Calu3 (cell line): ENCODE data around the gene RER1. TPM values are rescaled to one million over a fixed set of nuclear protein-coding genes. Genes with fewer than 3 reads are reported as not detected.

Source experiments
- BruUV-seq: library from RNA; stranded (reverse); fragments of 400-500 nt; replicated peaks from 2 replicates; lab custom pipeline; 2021; lab: Mats Ljungman, UMichigan
- CTCF ChIA-PET: fragments of 300-600 bp; sonication (Branson Sonifier 250); formaldehyde crosslinking; loops from one replicate; lab custom pipeline; 2022; ENCODE audit warnings: antibody characterized with exemption; lab: Charles Lee
- DNase-seq: peaks from one replicate; pipeline ENCODE4 v3.0.0; 2022
- H3K27ac Mint-ChIP-seq: one replicate; pipeline ENCODE4 v1.8.0; 2022; ENCODE audit warnings: mixed read lengths; ENCODE audit not compliant: unreplicated experiment
- H3K27me3 Mint-ChIP-seq: one replicate; pipeline ENCODE4 v1.8.0; 2022; ENCODE audit warnings: mixed read lengths; ENCODE audit not compliant: unreplicated experiment
- H3K36me3 Mint-ChIP-seq: one replicate; pipeline ENCODE4 v1.8.0; 2022; ENCODE audit warnings: mild to moderate bottlenecking, moderate library complexity, mixed read lengths; ENCODE audit not compliant: insufficient read depth, unreplicated experiment
- H3K4me1 Mint-ChIP-seq: one replicate; pipeline ENCODE4 v1.8.0; 2022; ENCODE audit warnings: mild to moderate bottlenecking, low read depth, mixed read lengths; ENCODE audit not compliant: unreplicated experiment
- H3K4me3 Mint-ChIP-seq: one replicate; pipeline ENCODE4 v1.8.0; 2022; ENCODE audit warnings: mild to moderate bottlenecking, low read depth, moderate library complexity, mixed read lengths; ENCODE audit not compliant: unreplicated experiment
- H3K9me3 Mint-ChIP-seq: one replicate; pipeline ENCODE4 v1.8.0; 2022; ENCODE audit warnings: low read depth, mixed read lengths; ENCODE audit not compliant: unreplicated experiment
- intact Hi-C: fragments of 100-400 bp; cut with micrococcal nuclease; formaldehyde crosslinking; loops from one replicate; pipeline ENCODE4 v1.10.0; 2022; ENCODE audit not compliant: unreplicated experiment
- total RNA-seq: library from RNA; stranded (reverse); gene quantifications from 2 replicates; pipeline ENCODE4 v1.2.3, GENCODE V29; 2022
- TF ChIP-seq, protein P1 (sequence below): fragments of 200-600 bp; IDR thresholded peaks from one replicate; pipeline ENCODE4 v1.8.0; 2022; ENCODE audit warnings: antibody characterized with exemption; ENCODE audit not compliant: unreplicated experiment

RER1 gene
- total RNA-seq, 1 experiment from 2014 or later = 118 TPM

DNA sequence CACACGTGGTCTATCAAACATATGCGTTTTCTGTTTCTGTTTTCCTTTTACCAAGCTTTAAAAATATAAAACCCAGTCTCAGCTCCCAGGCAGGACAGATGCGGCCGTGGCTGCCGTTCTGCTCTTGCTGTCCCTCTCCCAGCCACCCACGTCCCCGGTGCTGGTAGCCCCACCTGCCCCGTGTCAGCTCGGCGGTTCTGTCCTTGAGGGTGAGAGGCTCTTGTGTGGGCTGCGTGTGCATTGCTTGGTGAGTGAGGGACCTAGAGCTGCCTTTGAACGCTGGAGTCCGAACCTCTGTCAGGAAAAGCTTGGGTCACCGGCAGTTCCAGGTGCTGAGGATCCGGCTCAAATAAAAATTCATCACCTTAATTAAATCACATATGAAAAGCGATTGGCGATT is 4.4 kb downstream of the RER1 start:
- BruUV-seq = no TSS peak
- Mint-ChIP-seq H3K9me3 (no peaks in the 10 kb centered on the region), H3K4me1 (peaks cover 21% of the 10 kb centered on the region), H3K27me3 (no peaks in the 10 kb centered on the region), H3K4me3 (no peak overlapping the region), H3K27ac (no peak overlapping the region), H3K36me3 (peaks cover 49% of the 10 kb centered on the region)
- intact Hi-C loops = no loop called here
- no peak for DNase-seq
- TF ChIP-seq, protein P1, sequence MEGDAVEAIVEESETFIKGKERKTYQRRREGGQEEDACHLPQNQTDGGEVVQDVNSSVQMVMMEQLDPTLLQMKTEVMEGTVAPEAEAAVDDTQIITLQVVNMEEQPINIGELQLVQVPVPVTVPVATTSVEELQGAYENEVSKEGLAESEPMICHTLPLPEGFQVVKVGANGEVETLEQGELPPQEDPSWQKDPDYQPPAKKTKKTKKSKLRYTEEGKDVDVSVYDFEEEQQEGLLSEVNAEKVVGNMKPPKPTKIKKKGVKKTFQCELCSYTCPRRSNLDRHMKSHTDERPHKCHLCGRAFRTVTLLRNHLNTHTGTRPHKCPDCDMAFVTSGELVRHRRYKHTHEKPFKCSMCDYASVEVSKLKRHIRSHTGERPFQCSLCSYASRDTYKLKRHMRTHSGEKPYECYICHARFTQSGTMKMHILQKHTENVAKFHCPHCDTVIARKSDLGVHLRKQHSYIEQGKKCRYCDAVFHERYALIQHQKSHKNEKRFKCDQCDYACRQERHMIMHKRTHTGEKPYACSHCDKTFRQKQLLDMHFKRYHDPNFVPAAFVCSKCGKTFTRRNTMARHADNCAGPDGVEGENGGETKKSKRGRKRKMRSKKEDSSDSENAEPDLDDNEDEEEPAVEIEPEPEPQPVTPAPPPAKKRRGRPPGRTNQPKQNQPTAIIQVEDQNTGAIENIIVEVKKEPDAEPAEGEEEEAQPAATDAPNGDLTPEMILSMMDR = no peak
- CTCF ChIA-PET = no interaction called here

DNA sequence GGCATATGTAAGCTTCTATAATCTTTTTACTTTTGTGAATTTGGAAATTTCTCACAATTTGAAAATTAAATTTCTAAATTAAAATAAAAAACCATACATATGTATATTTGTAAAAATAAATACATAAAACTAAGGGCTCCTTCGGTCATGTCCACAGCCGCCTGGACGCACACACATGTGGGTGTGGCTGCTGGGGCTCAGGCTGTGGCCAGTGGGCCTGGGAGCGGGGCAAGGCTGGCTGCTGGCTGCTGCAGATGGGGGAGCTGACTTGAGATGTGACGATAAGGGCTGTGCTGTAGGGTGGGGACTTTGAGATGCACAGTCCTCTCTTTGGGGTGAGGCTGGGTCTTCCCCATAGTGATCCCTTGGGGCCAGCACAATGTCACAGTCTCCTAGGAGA is 4.8 kb downstream of the RER1 start:
- peaks cover 21% of the 10 kb centered on the region for H3K4me1 Mint-ChIP-seq
- CTCF ChIA-PET = no interaction called here
- no peak for DNase-seq
- BruUV-seq = no TSS peak
- intact Hi-C loops = no loop called here
- peaks cover 46% of the 10 kb centered on the region for H3K36me3 Mint-ChIP-seq
- H3K27ac Mint-ChIP-seq = no peak overlapping the region
- no peak overlapping the region for H3K4me3 Mint-ChIP-seq
- H3K27me3 Mint-ChIP-seq = no peaks in the 10 kb centered on the region
- TF ChIP-seq, protein P1 = no peak
- no peaks in the 10 kb centered on the region for H3K9me3 Mint-ChIP-seq

DNA sequence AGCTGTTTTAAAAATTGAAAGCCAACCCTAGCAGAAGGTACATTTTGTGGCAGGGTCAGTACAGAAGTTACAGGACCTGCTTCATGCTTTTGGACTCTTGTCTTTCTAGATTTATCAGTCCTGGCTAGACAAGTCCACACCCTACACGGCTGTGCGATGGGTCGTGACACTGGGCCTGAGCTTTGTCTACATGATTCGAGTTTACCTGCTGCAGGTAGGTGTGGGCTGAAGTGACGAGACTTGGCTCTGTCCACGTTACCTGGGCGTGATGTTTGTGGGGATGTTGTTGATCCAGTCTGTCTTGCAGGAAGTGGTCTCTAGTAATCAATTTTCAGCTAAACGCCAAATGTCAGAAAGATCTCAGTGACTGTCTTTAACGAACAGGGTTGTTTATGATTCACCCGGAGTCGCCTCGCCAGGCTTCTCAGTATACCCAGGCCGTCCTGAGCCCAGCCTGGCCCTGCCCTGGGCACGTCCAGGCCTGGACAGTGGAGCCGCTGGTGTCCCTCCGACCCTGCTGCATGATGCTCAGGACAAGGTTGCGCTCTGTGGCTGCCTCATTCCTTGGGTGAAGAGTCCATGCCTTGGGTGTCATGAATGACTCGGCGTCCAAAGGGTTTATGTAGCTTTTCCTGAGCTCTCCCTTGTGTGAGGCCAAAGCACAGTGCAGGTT is 5.5 kb downstream of the RER1 start:
- no peak for DNase-seq
- H3K27ac Mint-ChIP-seq = no peak overlapping the region
- intact Hi-C loops = no loop called here
- no peaks in the 10 kb centered on the region for H3K9me3 Mint-ChIP-seq
- peaks cover 49% of the 10 kb centered on the region for H3K36me3 Mint-ChIP-seq
- no peaks in the 10 kb centered on the region for H3K27me3 Mint-ChIP-seq
- BruUV-seq = no TSS peak
- CTCF ChIA-PET = no interaction called here
- peaks cover 21% of the 10 kb centered on the region for H3K4me1 Mint-ChIP-seq
- TF ChIP-seq, protein P1 = no peak
- H3K4me3 Mint-ChIP-seq = no peak overlapping the region

DNA sequence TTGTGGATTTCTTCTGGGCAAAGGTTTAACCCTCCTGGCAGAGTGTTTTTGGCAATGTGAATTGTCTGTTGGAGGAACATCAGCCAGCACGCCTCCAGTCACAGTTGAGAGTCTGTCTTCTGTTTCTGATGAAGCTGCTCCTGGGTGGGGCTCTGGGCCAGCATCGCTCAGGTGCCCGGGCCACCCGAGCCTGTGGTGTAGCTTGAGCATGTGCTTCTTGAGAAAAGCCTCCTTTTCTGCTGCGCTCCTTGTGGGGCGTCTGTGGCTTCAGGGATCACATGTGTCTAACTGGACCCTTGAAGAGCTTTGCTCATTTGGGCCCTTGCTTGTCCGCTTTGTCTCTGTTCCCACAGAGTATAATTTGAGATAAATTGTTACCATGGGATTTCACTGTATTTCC is 7.2 kb downstream of the RER1 start:
- intact Hi-C loops = no loop called here
- H3K27ac Mint-ChIP-seq = no peak overlapping the region
- no peak for DNase-seq
- TF ChIP-seq, protein P1 = no peak
- H3K27me3 Mint-ChIP-seq = no peaks in the 10 kb centered on the region
- H3K4me1 Mint-ChIP-seq = peaks cover 4% of the 10 kb centered on the region
- no peak overlapping the region for H3K4me3 Mint-ChIP-seq
- CTCF ChIA-PET = no interaction called here
- no peaks in the 10 kb centered on the region for H3K9me3 Mint-ChIP-seq
- peaks cover 49% of the 10 kb centered on the region for H3K36me3 Mint-ChIP-seq
- no TSS peak for BruUV-seq
